SK-N-SH treated with all-trans-retinoic acid at 6 μM for 48 hours (cell line): ENCODE results near the gene DNAH14.

Source experiments
- ATAC-seq: fragments of 200-7000 bp; cut with Tn5 transposase; 3 replicates; pipeline ENCODE4 v1.9.1; 2020; ENCODE audit warnings: mild to moderate bottlenecking, moderate library complexity
- ARNTL ChIP-seq: fragments of 450-650 bp; formaldehyde crosslinking; IDR thresholded peaks from 2 replicates; pipeline ENCODE4 v1.5.0; 2020; ENCODE audit warnings: low read depth, mild to moderate bottlenecking, moderate library complexity, borderline replicate concordance
- CREB5 ChIP-seq: fragments of 250-450 bp; sonication (Bioruptor Pico); IDR thresholded peaks from 2 replicates; pipeline ENCODE4 v1.5.1; 2020; ENCODE audit warnings: low read depth, mild to moderate bottlenecking, moderate library complexity
- GLIS3 ChIP-seq: fragments of 250-450 bp; sonication (Bioruptor Pico); IDR thresholded peaks from 2 replicates; pipeline ENCODE4 v1.5.0; 2020; ENCODE audit warnings: mild to moderate bottlenecking, moderate library complexity
- OSR1 ChIP-seq: fragments of 250-450 bp; sonication (Bioruptor Pico); IDR thresholded peaks from 2 replicates; pipeline ENCODE4 v1.8.0; 2022; ENCODE audit warnings: moderate library complexity, mild to moderate bottlenecking, inconsistent platforms
- PATZ1 ChIP-seq: fragments of 250-450 bp; sonication (Bioruptor Pico); IDR thresholded peaks from 2 replicates; pipeline ENCODE4 v1.8.0; 2020; ENCODE audit warnings: mild to moderate bottlenecking, moderate library complexity, borderline replicate concordance
- POU6F1 ChIP-seq: fragments of 250-450 bp; sonication (Bioruptor Pico); IDR thresholded peaks from 2 replicates; pipeline ENCODE4 v1.8.0; 2021; ENCODE audit warnings: low read depth, mild to moderate bottlenecking, moderate library complexity, borderline replicate concordance
- PPARA ChIP-seq: fragments of 250-450 bp; sonication (Bioruptor Pico); IDR thresholded peaks from 2 replicates; pipeline ENCODE4 v1.5.0; 2020; ENCODE audit warnings: mild to moderate bottlenecking, borderline replicate concordance
- RARB ChIP-seq: fragments of 250-450 bp; sonication (Bioruptor Pico); IDR thresholded peaks from 2 replicates; pipeline ENCODE4 v1.8.0; 2021; ENCODE audit warnings: mild to moderate bottlenecking, moderate library complexity
- SNAI2 ChIP-seq: fragments of 250-450 bp; sonication (Bioruptor Pico); IDR thresholded peaks from 2 replicates; pipeline ENCODE4 v1.5.0; 2020; ENCODE audit warnings: mild to moderate bottlenecking, moderate library complexity
- TCF4 ChIP-seq: fragments of 250-450 bp; sonication (Bioruptor Pico); IDR thresholded peaks from 2 replicates; pipeline ENCODE4 v1.8.0; 2021; ENCODE audit warnings: mild to moderate bottlenecking, moderate library complexity, borderline replicate concordance
- TOX ChIP-seq: fragments of 250-450 bp; sonication (Bioruptor Pico); IDR thresholded peaks from 2 replicates; pipeline ENCODE4 v1.8.0; 2021; ENCODE audit warnings: mild to moderate bottlenecking, moderate library complexity, borderline replicate concordance
- TSHZ2 ChIP-seq: fragments of 250-450 bp; sonication (Bioruptor Pico); IDR thresholded peaks from 2 replicates; pipeline ENCODE4 v1.5.0; 2020; ENCODE audit warnings: mild to moderate bottlenecking, moderate library complexity
- ZC3H10 ChIP-seq: fragments of 250-450 bp; sonication (Bioruptor Pico); IDR thresholded peaks from 2 replicates; pipeline ENCODE4 v1.5.1; 2021; ENCODE audit warnings: mild to moderate bottlenecking, moderate library complexity
- ZFP3 ChIP-seq: fragments of 250-450 bp; sonication (Bioruptor Pico); IDR thresholded peaks from 2 replicates; pipeline ENCODE4 v1.5.0; 2020; ENCODE audit warnings: mild to moderate bottlenecking, moderate library complexity
- ZFP30 ChIP-seq: fragments of 450-650 bp; formaldehyde crosslinking; IDR thresholded peaks from 2 replicates; pipeline ENCODE4 v1.5.0; 2022; ENCODE audit warnings: mild to moderate bottlenecking, moderate library complexity
- ZNF565 ChIP-seq: fragments of 450-650 bp; formaldehyde crosslinking; conservative IDR thresholded peaks from 2 replicates; pipeline ENCODE4 v1.5.0; 2020; ENCODE audit warnings: low read depth, mild to moderate bottlenecking, moderate library complexity
- ZNF70 ChIP-seq: fragments of 450-650 bp; formaldehyde crosslinking; IDR thresholded peaks from 2 replicates; pipeline ENCODE4 v1.5.0; 2020; ENCODE audit warnings: mild to moderate bottlenecking, moderate library complexity
- ZNF8 ChIP-seq: fragments of 450-650 bp; formaldehyde crosslinking; IDR thresholded peaks from 2 replicates; pipeline ENCODE4 v1.5.0; 2020; ENCODE audit warnings: mild to moderate bottlenecking, moderate library complexity

The DNAH14 gene

GRCh38 chr1:225435957-225436392 is 506.5 kb downstream of the DNAH14 start:
- ATAC-seq = no peak; the same call in 2 of the 3 replicates
- TF ChIP-seq ZFP3 (CRISPR knock-in tag) = no peak
- TF ChIP-seq OSR1 (CRISPR knock-in tag) = no peak
- TF ChIP-seq POU6F1 (CRISPR knock-in tag) = no peak
- no peak for TF ChIP-seq ZNF8 (CRISPR knock-in tag)
- no peak for TF ChIP-seq RARB (CRISPR knock-in tag)
- no peak for TF ChIP-seq GLIS3 (CRISPR knock-in tag)
- no peak for TF ChIP-seq TSHZ2 (CRISPR knock-in tag)
- TF ChIP-seq PPARA (CRISPR knock-in tag) = no peak
- no peak for TF ChIP-seq ZNF565 (CRISPR knock-in tag)
- TF ChIP-seq SNAI2 (CRISPR knock-in tag) = no peak
- TF ChIP-seq, all 23 proteins: peak for 0

- TF ChIP-seq CREB5 (CRISPR knock-in tag) (no peak), PPARA (CRISPR knock-in tag) (no peak), ZNF70 (CRISPR knock-in tag) (no peak)
- TF ChIP-seq, all 23 proteins: peak for 0
- ATAC-seq = peak; percentile 87
These were observed 508.4 kb downstream of the DNAH14 start for GRCh38 chr1:225437710-225438437.

GRCh38 chr1:225440380-225441221 is 511.1 kb downstream of the DNAH14 start:
- no peak for ATAC-seq
- TF ChIP-seq RARB (CRISPR knock-in tag) (no peak), CREB5 (CRISPR knock-in tag) (no peak), ZNF70 (CRISPR knock-in tag) (no peak), ZFP30 (no peak), ZNF8 (CRISPR knock-in tag) (no peak), PPARA (CRISPR knock-in tag) (no peak), TOX (CRISPR knock-in tag) (no peak), ZC3H10 (CRISPR knock-in tag) (no peak)

GRCh38 chr1:225441314-225442122 is 512.0 kb downstream of the DNAH14 start:
- no peak for TF ChIP-seq RARB (CRISPR knock-in tag)
- TF ChIP-seq OSR1 (CRISPR knock-in tag) = no peak
- TF ChIP-seq PPARA (CRISPR knock-in tag) = no peak
- TF ChIP-seq GLIS3 (CRISPR knock-in tag) = no peak
- TF ChIP-seq ZNF565 (CRISPR knock-in tag) = no peak
- no peak for TF ChIP-seq ARNTL (CRISPR knock-in tag)
- no peak for TF ChIP-seq SNAI2 (CRISPR knock-in tag)
- no peak for TF ChIP-seq TSHZ2 (CRISPR knock-in tag)
- no peak for TF ChIP-seq ZNF8 (CRISPR knock-in tag)
- TF ChIP-seq PATZ1 (CRISPR knock-in tag) = no peak
- TF ChIP-seq TCF4 (CRISPR knock-in tag) = no peak

More at GRCh38 chr1:225441314-225442122, 512.0 kb downstream of the DNAH14 start:
- ATAC-seq = no peak
